Occipital lobe (tissue), 2 donors: ENCODE results near the gene HES5. TPM values are rescaled to one million over a fixed set of nuclear protein-coding genes. Genes with fewer than 3 reads are reported as not detected.
"Not testable (repeated sequence)": the region's sequence is repeated elsewhere in the genome, so short reads cannot be mapped to it uniquely, and the experiment has no call there.

Source experiments
- DNase-seq: peaks from one replicate; lab custom pipeline; 2025; lab: John Stamatoyannopoulos, UW
- total RNA-seq: library from RNA; depleted of rRNA; stranded (reverse); fragments of >200 nt; gene quantifications from one replicate; pipeline ENCODE4 v1.2.3, GENCODE V29; 2014

Gene HES5
- total RNA-seq = 25.4 TPM

- DNase-seq = no peak
Observed at GRCh38 chr1:2529784-2530512, at the start of gene HES5. Gene HES5, minus strand, starts transcription at chr1:2530263. Its CDS starts 99 bp downstream, at chr1:2530164.

- no peak for DNase-seq
Observed at GRCh38 chr1:2578758-2579118, 48.7 kb upstream of the HES5 start.

- DNase-seq = not testable (repeated sequence)
Observed at GRCh38 chr1:2577565-2578075, 47.6 kb upstream of the HES5 start.

GRCh38 chr1:2575801-2576663, 46.0 kb upstream of the HES5 start:
- no peak for DNase-seq

GRCh38 chr1:2574350-2574749, 44.3 kb upstream of the HES5 start:
- no peak for DNase-seq

- no peak for DNase-seq
Observed at GRCh38 chr1:2573250-2573920, 43.3 kb upstream of the HES5 start.

GRCh38 chr1:2571348-2571747, 41.3 kb upstream of the HES5 start:
- DNase-seq = no peak

GRCh38 chr1:2570332-2570731, 40.3 kb upstream of the HES5 start:
- DNase-seq = no peak

- DNase-seq = not testable (repeated sequence)
Observed at GRCh38 chr1:2569703-2570102, 39.6 kb upstream of the HES5 start.

- DNase-seq = no peak
Observed at GRCh38 chr1:2569060-2569459, 39.0 kb upstream of the HES5 start.

GRCh38 chr1:2568187-2568816, 38.2 kb upstream of the HES5 start:
- DNase-seq = not testable (repeated sequence)

- no peak for DNase-seq
Observed at GRCh38 chr1:2567083-2567679, 37.1 kb upstream of the HES5 start.

- no peak for DNase-seq
Observed at GRCh38 chr1:2566101-2567045, 36.3 kb upstream of the HES5 start.

GRCh38 chr1:2564815-2565374, 34.8 kb upstream of the HES5 start:
- no peak for DNase-seq

GRCh38 chr1:2564006-2564814, 34.1 kb upstream of the HES5 start:
- DNase-seq = no peak

GRCh38 chr1:2563205-2563604, 33.1 kb upstream of the HES5 start:
- DNase-seq = no peak

- no peak for DNase-seq
Observed at GRCh38 chr1:2561898-2562895, 32.1 kb upstream of the HES5 start.
